Testis (tissue), 2 donors: Measurements from ENCODE around the gene NDUFV3.

Source experiments
- POLR2A ChIP-seq: fragments of 450-650 bp; IDR thresholded peaks from one replicate; pipeline ENCODE4 v1.6.1; 2017; ENCODE audit warnings: antibody characterized with exemption, mild to moderate bottlenecking, moderate library complexity
- TF ChIP-seq, protein P1 (sequence below), 3 experiments: fragments of 450-650 bp in 2 of 3; fragments of 200-600 bp in 1 of 3; sonication (generic) in 1 of 3; IDR thresholded peaks; one replicate each; pipeline ENCODE4 v1.5.1; 2016 to 2019; ENCODE audit warnings: antibody characterized with exemption in 3 of 3, mild to moderate bottlenecking in 2 of 3, moderate library complexity in 1 of 3

DNA sequence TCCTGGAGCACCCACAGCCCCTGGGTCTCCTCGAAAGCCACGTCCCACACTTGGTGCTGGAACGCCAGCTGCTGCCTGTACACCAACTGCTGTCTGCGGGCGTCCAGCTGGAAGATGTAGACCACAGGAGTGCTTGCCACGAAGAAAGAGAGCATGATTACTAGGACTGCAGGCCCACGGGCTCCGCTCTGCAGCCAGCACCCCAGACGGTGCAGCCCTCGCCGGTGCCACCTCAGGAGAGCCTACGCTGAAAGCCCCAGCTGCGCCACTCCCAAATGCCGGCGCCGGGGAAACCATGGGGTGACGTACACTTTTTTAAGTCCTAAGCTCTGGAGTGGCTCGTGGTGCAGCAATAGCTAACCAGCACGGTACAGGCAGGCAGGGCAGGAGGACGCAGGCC, 39.5 kb upstream of the NDUFV3 start:
- TF ChIP-seq, protein P1, sequence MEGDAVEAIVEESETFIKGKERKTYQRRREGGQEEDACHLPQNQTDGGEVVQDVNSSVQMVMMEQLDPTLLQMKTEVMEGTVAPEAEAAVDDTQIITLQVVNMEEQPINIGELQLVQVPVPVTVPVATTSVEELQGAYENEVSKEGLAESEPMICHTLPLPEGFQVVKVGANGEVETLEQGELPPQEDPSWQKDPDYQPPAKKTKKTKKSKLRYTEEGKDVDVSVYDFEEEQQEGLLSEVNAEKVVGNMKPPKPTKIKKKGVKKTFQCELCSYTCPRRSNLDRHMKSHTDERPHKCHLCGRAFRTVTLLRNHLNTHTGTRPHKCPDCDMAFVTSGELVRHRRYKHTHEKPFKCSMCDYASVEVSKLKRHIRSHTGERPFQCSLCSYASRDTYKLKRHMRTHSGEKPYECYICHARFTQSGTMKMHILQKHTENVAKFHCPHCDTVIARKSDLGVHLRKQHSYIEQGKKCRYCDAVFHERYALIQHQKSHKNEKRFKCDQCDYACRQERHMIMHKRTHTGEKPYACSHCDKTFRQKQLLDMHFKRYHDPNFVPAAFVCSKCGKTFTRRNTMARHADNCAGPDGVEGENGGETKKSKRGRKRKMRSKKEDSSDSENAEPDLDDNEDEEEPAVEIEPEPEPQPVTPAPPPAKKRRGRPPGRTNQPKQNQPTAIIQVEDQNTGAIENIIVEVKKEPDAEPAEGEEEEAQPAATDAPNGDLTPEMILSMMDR (IDR thresholded peaks at IDR 0.05): no peak
- TF ChIP-seq POLR2A: no peak
